Measurements from ENCODE around the gene EGFLAM.

GRCh38 chr5:38420691-38421390 is 162.5 kb downstream of the EGFLAM start:
- TF ChIP-seq, protein P1, sequence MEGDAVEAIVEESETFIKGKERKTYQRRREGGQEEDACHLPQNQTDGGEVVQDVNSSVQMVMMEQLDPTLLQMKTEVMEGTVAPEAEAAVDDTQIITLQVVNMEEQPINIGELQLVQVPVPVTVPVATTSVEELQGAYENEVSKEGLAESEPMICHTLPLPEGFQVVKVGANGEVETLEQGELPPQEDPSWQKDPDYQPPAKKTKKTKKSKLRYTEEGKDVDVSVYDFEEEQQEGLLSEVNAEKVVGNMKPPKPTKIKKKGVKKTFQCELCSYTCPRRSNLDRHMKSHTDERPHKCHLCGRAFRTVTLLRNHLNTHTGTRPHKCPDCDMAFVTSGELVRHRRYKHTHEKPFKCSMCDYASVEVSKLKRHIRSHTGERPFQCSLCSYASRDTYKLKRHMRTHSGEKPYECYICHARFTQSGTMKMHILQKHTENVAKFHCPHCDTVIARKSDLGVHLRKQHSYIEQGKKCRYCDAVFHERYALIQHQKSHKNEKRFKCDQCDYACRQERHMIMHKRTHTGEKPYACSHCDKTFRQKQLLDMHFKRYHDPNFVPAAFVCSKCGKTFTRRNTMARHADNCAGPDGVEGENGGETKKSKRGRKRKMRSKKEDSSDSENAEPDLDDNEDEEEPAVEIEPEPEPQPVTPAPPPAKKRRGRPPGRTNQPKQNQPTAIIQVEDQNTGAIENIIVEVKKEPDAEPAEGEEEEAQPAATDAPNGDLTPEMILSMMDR (conservative IDR thresholded peaks at IDR 0.05; ENCODE audit: low read depth, low read length): peak; percentile 75
- TF ChIP-seq POLR2A (IDR thresholded peaks at IDR 0.05; ENCODE audit: low read depth, low read length) (no peak), CEBPB (IDR thresholded peaks at IDR 0.05; ENCODE audit: low read depth, low read length) (no peak), RCOR1 (IDR thresholded peaks at IDR 0.05; ENCODE audit: insufficient replicate concordance, low read length) (no peak), RFX5 (IDR thresholded peaks at IDR 0.05; ENCODE audit: low read depth, low read length) (no peak)

All from IMR-90 (cell line).